Caco-2 (cell line): ENCODE data around the gene IDH2. TPM values are rescaled to one million over a fixed set of nuclear protein-coding genes. Genes with fewer than 3 reads are reported as not detected.

Source experiments
- BruUV-seq: library from RNA; stranded (reverse); fragments of 400-500 nt; replicated peaks from 2 replicates; lab custom pipeline; 2021; lab: Mats Ljungman, UMichigan
- CTCF ChIA-PET: fragments of 300-600 bp; sonication (Branson Sonifier 250); formaldehyde crosslinking; loops from one replicate; lab custom pipeline; 2022; ENCODE audit warnings: antibody characterized with exemption; lab: Charles Lee
- POLR2A ChIA-PET: fragments of 300-600 bp; sonication (Branson Sonifier 250); formaldehyde crosslinking; loops from one replicate; lab custom pipeline; 2022; ENCODE audit warnings: antibody characterized with exemption; lab: Charles Lee
- DNase-seq, 2 experiments: peaks; one replicate each; pipeline versions ENCODE4 v3.0.0 to v3.0.0-alpha.2; 2020 to 2022
- H3K27me3 ChIP-seq: replicated peaks from 2 replicates; pipeline ENCODE4 v1.6.0; 2011; ENCODE audit warnings: low read length; ENCODE audit not compliant: control insufficient read depth, insufficient read depth
- H3K36me3 ChIP-seq: 2 replicates; pipeline ENCODE4 v1.5.1; 2011; ENCODE audit warnings: low read length; ENCODE audit not compliant: control insufficient read depth, insufficient read depth
- H3K4me1 ChIP-seq: fragments of 250-450 bp; sonication (Bioruptor Pico); 2 replicates; pipeline ENCODE4 v1.5.1; 2020; ENCODE audit warnings: mild to moderate bottlenecking
- H3K4me3 ChIP-seq: 2 replicates; pipeline ENCODE4 v1.5.1; 2011; ENCODE audit warnings: low read depth, mild to moderate bottlenecking, control low read depth, low read length
- H3K9me3 ChIP-seq: fragments of 250-450 bp; sonication (Bioruptor Pico); 2 replicates; pipeline ENCODE4 v1.5.1; 2020; ENCODE audit warnings: mild to moderate bottlenecking, moderate library complexity
- H3K27ac Mint-ChIP-seq: one replicate; pipeline ENCODE4 v1.8.0; 2022; ENCODE audit warnings: mixed read lengths; ENCODE audit not compliant: unreplicated experiment
- H3K27me3 Mint-ChIP-seq: one replicate; pipeline ENCODE4 v1.8.0; 2022; ENCODE audit warnings: mixed read lengths; ENCODE audit not compliant: insufficient read depth, unreplicated experiment
- H3K36me3 Mint-ChIP-seq: one replicate; pipeline ENCODE4 v1.8.0; 2022; ENCODE audit warnings: mild to moderate bottlenecking, mixed read lengths; ENCODE audit not compliant: insufficient read depth, unreplicated experiment
- H3K4me1 Mint-ChIP-seq: one replicate; pipeline ENCODE4 v1.8.0; 2022; ENCODE audit warnings: low read depth, mixed read lengths; ENCODE audit not compliant: unreplicated experiment
- H3K4me3 Mint-ChIP-seq: one replicate; pipeline ENCODE4 v1.8.0; 2022; ENCODE audit warnings: mild to moderate bottlenecking, moderate library complexity, mixed read lengths; ENCODE audit not compliant: unreplicated experiment
- H3K9me3 Mint-ChIP-seq: one replicate; pipeline ENCODE4 v1.8.0; 2022; ENCODE audit warnings: mixed read lengths; ENCODE audit not compliant: unreplicated experiment
- intact Hi-C: fragments of 100-400 bp; cut with micrococcal nuclease; formaldehyde crosslinking; loops from one replicate; pipeline ENCODE4 v1.10.0; 2022; ENCODE audit not compliant: unreplicated experiment
- total RNA-seq: library from RNA; stranded (reverse); gene quantifications from 2 replicates; pipeline ENCODE4 v1.2.3, GENCODE V29; 2022
- TF ChIP-seq, protein P1 (sequence below), 2 experiments: fragments of 200-600 bp in 1 of 2; IDR thresholded peaks; 1 replicate in 1 of 2; 2 replicates in 1 of 2; pipeline versions ENCODE4 v1.5.1 to v1.8.0; 2011 to 2022; ENCODE audit warnings: antibody characterized with exemption in 1 of 2, control low read depth in 1 of 2, inconsistent platforms in 1 of 2, low read depth in 1 of 2, low read length in 1 of 2, mild to moderate bottlenecking in 1 of 2, moderate library complexity in 1 of 2; ENCODE audit not compliant: insufficient read depth in 1 of 2, severe bottlenecking in 1 of 2, unreplicated experiment in 1 of 2

Gene IDH2
- total RNA-seq, 1 experiment from 2014 or later, result 28.7 TPM

DNA sequence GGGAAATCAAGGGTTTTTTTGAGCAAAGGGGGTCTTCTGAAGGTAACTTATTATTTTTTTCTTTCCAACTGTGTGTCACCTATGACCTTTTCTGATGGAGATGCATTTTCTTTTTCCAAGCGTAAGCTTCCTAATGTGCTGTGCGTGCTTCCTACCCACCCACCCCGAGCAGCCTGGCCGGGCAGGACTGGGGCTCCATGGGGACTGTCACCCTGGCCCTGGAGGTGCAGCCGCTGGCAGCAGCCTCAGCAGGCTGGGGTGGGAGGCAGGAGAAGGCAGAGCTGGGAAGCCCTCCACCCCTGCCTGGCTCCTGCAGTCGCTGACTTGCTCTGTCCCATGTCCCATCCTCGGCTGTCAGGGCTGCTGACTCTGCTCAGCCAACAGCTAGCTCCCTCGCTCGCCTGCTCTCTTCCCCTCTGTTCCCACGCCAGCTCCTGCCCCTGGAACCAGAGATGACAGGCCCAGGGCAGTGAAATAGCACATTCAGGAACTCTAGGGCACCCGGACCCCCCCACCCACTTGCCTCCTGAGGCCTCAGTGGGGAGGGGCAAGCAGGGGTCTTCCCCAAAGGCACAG, 21.4 kb downstream of the IDH2 start:
- H3K4me1 Mint-ChIP-seq, result peaks cover 4% of the 10 kb centered on the region
- TF ChIP-seq, protein P1, sequence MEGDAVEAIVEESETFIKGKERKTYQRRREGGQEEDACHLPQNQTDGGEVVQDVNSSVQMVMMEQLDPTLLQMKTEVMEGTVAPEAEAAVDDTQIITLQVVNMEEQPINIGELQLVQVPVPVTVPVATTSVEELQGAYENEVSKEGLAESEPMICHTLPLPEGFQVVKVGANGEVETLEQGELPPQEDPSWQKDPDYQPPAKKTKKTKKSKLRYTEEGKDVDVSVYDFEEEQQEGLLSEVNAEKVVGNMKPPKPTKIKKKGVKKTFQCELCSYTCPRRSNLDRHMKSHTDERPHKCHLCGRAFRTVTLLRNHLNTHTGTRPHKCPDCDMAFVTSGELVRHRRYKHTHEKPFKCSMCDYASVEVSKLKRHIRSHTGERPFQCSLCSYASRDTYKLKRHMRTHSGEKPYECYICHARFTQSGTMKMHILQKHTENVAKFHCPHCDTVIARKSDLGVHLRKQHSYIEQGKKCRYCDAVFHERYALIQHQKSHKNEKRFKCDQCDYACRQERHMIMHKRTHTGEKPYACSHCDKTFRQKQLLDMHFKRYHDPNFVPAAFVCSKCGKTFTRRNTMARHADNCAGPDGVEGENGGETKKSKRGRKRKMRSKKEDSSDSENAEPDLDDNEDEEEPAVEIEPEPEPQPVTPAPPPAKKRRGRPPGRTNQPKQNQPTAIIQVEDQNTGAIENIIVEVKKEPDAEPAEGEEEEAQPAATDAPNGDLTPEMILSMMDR (IDR thresholded peaks at IDR 0.05; ENCODE audit: insufficient read depth in 1 of 2, low read depth in 1 of 2, low read length in 1 of 2, severe bottlenecking in 1 of 2, unreplicated experiment in 1 of 2), result no peak
- H3K9me3 Mint-ChIP-seq, result no peaks in the 10 kb centered on the region
- intact Hi-C loops, result no loop called here
- no peaks in the 10 kb centered on the region; the same call in 1 of the 2 replicates for H3K36me3 ChIP-seq
- BruUV-seq, result no TSS peak
- DNase-seq, result no peak
- no peak overlapping the region for H3K27ac Mint-ChIP-seq
- no peaks in the 10 kb centered on the region for H3K9me3 ChIP-seq
- H3K4me1 ChIP-seq, result peaks cover 5% of the 10 kb centered on the region
- no peaks in the 10 kb centered on the region for H3K27me3 ChIP-seq
- ChIA-PET CTCF (no interaction called here), POLR2A (no interaction called here)
- peaks cover 15% of the 10 kb centered on the region for H3K36me3 Mint-ChIP-seq
- no peaks in the 10 kb centered on the region for H3K27me3 Mint-ChIP-seq
- H3K4me3 Mint-ChIP-seq, result no peak overlapping the region
- H3K4me3 ChIP-seq, result no peak overlapping the region

DNA sequence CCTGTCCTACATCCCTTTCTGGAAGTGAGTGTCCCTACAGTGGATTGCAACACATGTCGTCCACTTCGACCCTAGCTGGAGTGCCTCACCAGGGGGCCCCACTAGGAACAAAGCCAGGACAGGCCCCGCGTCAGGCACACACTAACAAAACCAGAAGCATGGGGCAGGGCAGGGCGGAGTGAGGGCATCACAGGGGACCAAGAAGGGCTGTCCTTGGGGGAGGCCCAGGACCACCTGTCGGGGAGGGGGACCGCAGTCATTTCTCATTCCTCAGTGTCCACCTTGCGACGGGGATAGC, 21.9 kb downstream of the IDH2 start:
- peaks cover 8% of the 10 kb centered on the region for H3K4me1 Mint-ChIP-seq
- DNase-seq, result no peak
- H3K4me3 ChIP-seq, result no peak overlapping the region
- TF ChIP-seq, protein P1 (IDR thresholded peaks at IDR 0.05; ENCODE audit: insufficient read depth in 1 of 2, low read depth in 1 of 2, low read length in 1 of 2, severe bottlenecking in 1 of 2, unreplicated experiment in 1 of 2), result no peak
- peaks cover 10% of the 10 kb centered on the region for H3K4me1 ChIP-seq
- no peak overlapping the region for H3K4me3 Mint-ChIP-seq
- POLR2A ChIA-PET, result no interaction called here
- no peaks in the 10 kb centered on the region for H3K27me3 Mint-ChIP-seq
- intact Hi-C loops, result no loop called here
- no peaks in the 10 kb centered on the region; the same call in 1 of the 2 replicates for H3K36me3 ChIP-seq
- H3K36me3 Mint-ChIP-seq, result peaks cover 15% of the 10 kb centered on the region
- peak overlapping the region; percentile 5 for H3K27ac Mint-ChIP-seq
- H3K9me3 ChIP-seq, result no peaks in the 10 kb centered on the region
- no peaks in the 10 kb centered on the region for H3K9me3 Mint-ChIP-seq
- H3K27me3 ChIP-seq, result no peaks in the 10 kb centered on the region
- BruUV-seq, result no TSS peak
- CTCF ChIA-PET, result no interaction called here

DNA sequence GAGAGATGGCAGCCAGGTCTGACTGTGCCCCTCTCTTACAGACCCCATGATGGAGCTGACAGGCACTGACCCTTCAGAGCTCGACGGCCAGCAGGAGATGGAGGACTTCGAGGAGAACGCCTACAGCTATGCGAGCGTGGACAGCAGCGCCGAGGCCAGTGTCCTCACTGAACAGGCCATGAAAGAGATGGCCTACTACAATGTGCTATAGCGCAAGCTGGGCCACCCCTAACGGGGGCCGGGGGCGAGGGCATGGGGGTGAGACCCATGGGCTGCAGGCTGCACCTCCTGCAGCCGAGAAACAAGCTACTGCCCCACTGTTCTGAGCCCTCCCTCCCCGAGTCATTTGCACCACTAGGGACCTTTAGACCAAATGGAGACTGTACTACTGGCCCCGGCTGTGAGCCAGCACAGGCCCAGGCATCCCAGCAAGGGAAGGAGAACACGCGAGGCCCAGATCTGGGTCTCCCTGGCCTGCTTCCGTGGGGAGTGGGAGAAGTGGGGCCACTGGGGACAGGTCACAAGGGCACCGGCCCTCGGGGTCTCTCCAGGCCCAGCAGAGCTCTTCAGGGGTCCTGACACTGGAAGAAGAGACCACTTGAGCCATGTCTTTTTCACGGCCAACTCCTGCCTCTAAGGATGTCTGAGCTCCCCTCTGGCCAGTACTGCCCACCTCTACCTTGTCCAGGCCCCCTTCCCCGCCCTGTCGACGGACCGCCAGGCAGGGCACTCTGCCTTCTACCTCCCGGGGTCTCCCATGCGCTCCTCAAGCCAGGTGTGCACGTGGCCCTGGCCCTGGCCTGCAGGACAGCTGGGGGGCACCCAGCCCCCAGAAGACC, 22.4 kb downstream of the IDH2 start:
- H3K36me3 ChIP-seq, result no peaks in the 10 kb centered on the region; the same call in 1 of the 2 replicates
- CTCF ChIA-PET, result interaction anchor here (0.6 kb wide), 1 partner anchor 8 kb away, joined by 3 read pairs; no protein-coding TSS in a partner anchor
- H3K36me3 Mint-ChIP-seq, result peaks cover 15% of the 10 kb centered on the region
- H3K27me3 ChIP-seq, result no peaks in the 10 kb centered on the region
- DNase-seq, result no peak
- TF ChIP-seq, protein P1 (IDR thresholded peaks at IDR 0.05; ENCODE audit: insufficient read depth in 1 of 2, low read depth in 1 of 2, low read length in 1 of 2, severe bottlenecking in 1 of 2, unreplicated experiment in 1 of 2), result no peak
- intact Hi-C loops, result loop anchor here (5.0 kb wide), 1 partner anchor 78 kb away; the partner anchor contains the start of gene ZNF710
- H3K9me3 Mint-ChIP-seq, result no peaks in the 10 kb centered on the region
- H3K27ac Mint-ChIP-seq, result peak overlapping the region; percentile 5
- H3K9me3 ChIP-seq, result no peaks in the 10 kb centered on the region
- H3K4me3 ChIP-seq, result no peak overlapping the region
- no peaks in the 10 kb centered on the region for H3K27me3 Mint-ChIP-seq
- no TSS peak for BruUV-seq
- H3K4me3 Mint-ChIP-seq, result no peak overlapping the region
- H3K4me1 ChIP-seq, result peaks cover 15% of the 10 kb centered on the region
- H3K4me1 Mint-ChIP-seq, result peaks cover 8% of the 10 kb centered on the region
- POLR2A ChIA-PET, result no interaction called here
